ENCODE data around the gene RSPO4. TPM values are rescaled to one million over a fixed set of nuclear protein-coding genes. Genes with fewer than 3 reads are reported as not detected.

The RSPO4 gene
- total and polyA plus RNA-seq, 2 of the 13 experiments (the other 11 are each of a cell fraction or from before 2014, with no cell fraction given), result not detected

DNA sequence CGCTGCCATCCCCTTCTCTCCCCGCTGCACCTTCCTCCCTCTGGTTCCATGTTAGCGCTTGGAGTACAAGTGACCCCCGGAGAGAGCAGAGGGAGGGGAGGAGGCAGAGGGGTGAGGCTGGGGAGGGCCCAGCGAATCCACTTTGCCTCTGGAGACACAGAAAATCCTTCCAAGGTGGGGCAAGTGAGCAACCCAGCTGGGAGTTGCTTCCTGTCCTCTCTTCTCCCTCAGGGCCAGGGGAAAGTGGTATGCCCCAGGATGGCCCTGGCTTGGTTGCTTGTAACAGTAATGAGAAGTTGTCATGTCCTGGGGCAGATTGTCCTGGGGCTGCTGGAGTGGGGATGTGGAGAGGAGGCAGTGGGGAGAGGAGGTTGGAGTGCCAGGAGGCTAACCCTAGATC, 85.3 kb downstream of the RSPO4 start:
- H3K36me3 ChIP-seq (replicated peaks in 1 of 2; ENCODE audit: control insufficient read depth in 1 of 2, insufficient read depth in 2 of 2, low read length in 2 of 2), result no peaks in the 10 kb centered on the region
- FAIRE-seq (no peak), DNase-seq (ENCODE audit: low spot score) (no peak), ATAC-seq (no peak)
- H4K20me1 ChIP-seq (ENCODE audit: insufficient read depth, low read length), result no peaks in the 10 kb centered on the region
- H3K9me3 ChIP-seq (ENCODE audit: low read length), result no peaks in the 10 kb centered on the region
- POLR2A ChIA-PET, result no interaction called here
- peaks cover 4 to 17% of the 10 kb centered on the region in 2 experiments; a peak in 3 of 5 replicates for H3K27me3 ChIP-seq (ENCODE audit: control insufficient read depth in 1 of 2, insufficient read depth in 2 of 2, low read length in 2 of 2)
- H3K79me2 ChIP-seq (ENCODE audit: insufficient read depth, low read length), result no peaks in the 10 kb centered on the region
- intact Hi-C loops (cut with micrococcal nuclease; ENCODE audit: unreplicated experiment) (no loop called here), in situ Hi-C loops (cut with HindIII; ENCODE audit: extremely low pct_ligation_motif_present, low pct_unique_long_range_greater_than_20kb) (no loop called here)
- H3K4me2 ChIP-seq (ENCODE audit: low read depth, low read length), result no peak overlapping the region
- CTCF ChIA-PET (ENCODE audit: low intra/inter-chr PET ratio, low total read pairs), result no interaction called here
- H3K27ac ChIP-seq (ENCODE audit: extremely low read length, insufficient read depth, low read length), result no peak overlapping the region
- WGBS (ENCODE audit: low lambda C conversion rate), result 49% methylated on average over 5 of the region's 5 CpGs
- H2AFZ ChIP-seq (ENCODE audit: low read length), result no peak overlapping the region
- no peak overlapping the region for H3K4me3 ChIP-seq (replicated peaks in 1 of 3; ENCODE audit: insufficient read depth in 1 of 3, low read depth in 2 of 3, low read length in 3 of 3)
- H3K4me1 ChIP-seq (ENCODE audit: insufficient read depth, low read length), result 0 out of 2 replicates have a peak, but pooled peaks cover under 1% of the 10 kb centered on the region
- H3K9ac ChIP-seq (ENCODE audit: insufficient read depth, low read depth, low read length), result no peak overlapping the region
- no TSS peak for BruUV-seq (replicated peaks)
- TF ChIP-seq THAP11 (CRISPR knock-in tag; IDR thresholded peaks at IDR 0.05) (no peak), ZNF747 (CRISPR knock-in tag; IDR thresholded peaks at IDR 0.05; ENCODE audit: borderline replicate concordance) (no peak), ZNF629 (CRISPR knock-in tag; conservative IDR thresholded peaks at IDR 0.05) (no peak), POLR2AphosphoS5 (IDR thresholded peaks at IDR 0.05; ENCODE audit: low read depth, low read length) (no peak), ZNF546 (CRISPR knock-in tag; conservative IDR thresholded peaks at IDR 0.05) (no peak), ZNF121 (CRISPR knock-in tag; IDR thresholded peaks at IDR 0.05) (no peak), RFX5 (IDR thresholded peaks at IDR 0.05; ENCODE audit: low read depth, low read length) (no peak), RFX3 (CRISPR knock-in tag; IDR thresholded peaks at IDR 0.05) (no peak), GFI1 (CRISPR knock-in tag; IDR thresholded peaks at IDR 0.05; ENCODE audit: borderline replicate concordance) (no peak), AGO1 (IDR thresholded peaks at IDR 0.05; ENCODE audit: low read depth, low read length, poor library complexity, severe bottlenecking) (no peak), TSC22D2 (CRISPR knock-in tag; IDR thresholded peaks at IDR 0.05; ENCODE audit: borderline replicate concordance) (no peak), MBD4 (IDR thresholded peaks at IDR 0.05; ENCODE audit: borderline replicate concordance, low read length) (no peak)
- TF ChIP-seq, protein P1, sequence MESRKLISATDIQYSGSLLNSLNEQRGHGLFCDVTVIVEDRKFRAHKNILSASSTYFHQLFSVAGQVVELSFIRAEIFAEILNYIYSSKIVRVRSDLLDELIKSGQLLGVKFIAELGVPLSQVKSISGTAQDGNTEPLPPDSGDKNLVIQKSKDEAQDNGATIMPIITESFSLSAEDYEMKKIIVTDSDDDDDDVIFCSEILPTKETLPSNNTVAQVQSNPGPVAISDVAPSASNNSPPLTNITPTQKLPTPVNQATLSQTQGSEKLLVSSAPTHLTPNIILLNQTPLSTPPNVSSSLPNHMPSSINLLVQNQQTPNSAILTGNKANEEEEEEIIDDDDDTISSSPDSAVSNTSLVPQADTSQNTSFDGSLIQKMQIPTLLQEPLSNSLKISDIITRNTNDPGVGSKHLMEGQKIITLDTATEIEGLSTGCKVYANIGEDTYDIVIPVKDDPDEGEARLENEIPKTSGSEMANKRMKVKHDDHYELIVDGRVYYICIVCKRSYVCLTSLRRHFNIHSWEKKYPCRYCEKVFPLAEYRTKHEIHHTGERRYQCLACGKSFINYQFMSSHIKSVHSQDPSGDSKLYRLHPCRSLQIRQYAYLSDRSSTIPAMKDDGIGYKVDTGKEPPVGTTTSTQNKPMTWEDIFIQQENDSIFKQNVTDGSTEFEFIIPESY (CRISPR knock-in tag; IDR thresholded peaks at IDR 0.05), result no peak
- TF ChIP-seq, protein P2, sequence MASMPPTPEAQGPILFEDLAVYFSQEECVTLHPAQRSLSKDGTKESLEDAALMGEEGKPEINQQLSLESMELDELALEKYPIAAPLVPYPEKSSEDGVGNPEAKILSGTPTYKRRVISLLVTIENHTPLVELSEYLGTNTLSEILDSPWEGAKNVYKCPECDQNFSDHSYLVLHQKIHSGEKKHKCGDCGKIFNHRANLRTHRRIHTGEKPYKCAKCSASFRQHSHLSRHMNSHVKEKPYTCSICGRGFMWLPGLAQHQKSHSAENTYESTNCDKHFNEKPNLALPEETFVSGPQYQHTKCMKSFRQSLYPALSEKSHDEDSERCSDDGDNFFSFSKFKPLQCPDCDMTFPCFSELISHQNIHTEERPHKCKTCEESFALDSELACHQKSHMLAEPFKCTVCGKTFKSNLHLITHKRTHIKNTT (CRISPR knock-in tag; IDR thresholded peaks at IDR 0.05), result no peak
- TF ChIP-seq, protein P3, sequence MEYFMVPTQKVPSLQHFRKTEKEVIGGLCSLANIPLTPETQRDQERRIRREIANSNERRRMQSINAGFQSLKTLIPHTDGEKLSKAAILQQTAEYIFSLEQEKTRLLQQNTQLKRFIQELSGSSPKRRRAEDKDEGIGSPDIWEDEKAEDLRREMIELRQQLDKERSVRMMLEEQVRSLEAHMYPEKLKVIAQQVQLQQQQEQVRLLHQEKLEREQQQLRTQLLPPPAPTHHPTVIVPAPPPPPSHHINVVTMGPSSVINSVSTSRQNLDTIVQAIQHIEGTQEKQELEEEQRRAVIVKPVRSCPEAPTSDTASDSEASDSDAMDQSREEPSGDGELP (IDR thresholded peaks at IDR 0.05; ENCODE audit: borderline replicate concordance, low read depth), result no peak
- TF ChIP-seq, protein P4, sequence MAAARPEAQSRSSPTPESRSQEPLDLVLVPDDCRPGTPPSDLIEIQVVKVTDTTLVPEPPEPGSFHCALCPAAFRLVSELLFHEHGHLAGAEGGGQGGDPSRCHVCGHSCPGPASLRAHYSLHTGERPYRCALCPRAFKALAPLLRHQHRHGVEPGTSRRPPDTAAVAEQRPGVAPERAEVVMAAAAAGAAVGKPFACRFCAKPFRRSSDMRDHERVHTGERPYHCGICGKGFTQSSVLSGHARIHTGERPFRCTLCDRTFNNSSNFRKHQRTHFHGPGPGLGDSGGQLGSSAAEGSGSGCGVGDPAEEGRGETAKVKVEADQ (CRISPR knock-in tag; IDR thresholded peaks at IDR 0.05; ENCODE audit: borderline replicate concordance), result no peak
